Keratinocyte (primary cell): ENCODE data around the gene EGFR. TPM values are rescaled to one million over a fixed set of nuclear protein-coding genes. Genes with fewer than 3 reads are reported as not detected.

Experiments used
- DNase-seq: peaks from one replicate; pipeline ENCODE4 v3.0.0-alpha.2; 2011; ENCODE audit warnings: low read depth, missing footprints, low spot score
- FAIRE-seq: peaks from 2 replicates; lab custom pipeline; 2011; peaks lifted over from hg19 to GRCh38; lab: Jason Lieb, UNC
- H2AFZ ChIP-seq: 2 replicates; pipeline ENCODE4 v1.6.0; 2012; ENCODE audit warnings: low read length, control low read depth, inconsistent platforms; ENCODE audit not compliant: control insufficient read depth
- H3K27ac ChIP-seq: 2 replicates; pipeline ENCODE4 v1.5.1; 2011; ENCODE audit warnings: low read length; ENCODE audit not compliant: control insufficient read depth, insufficient read depth
- H3K27me3 ChIP-seq: 3 replicates; pipeline ENCODE4 v1.6.0; 2011; ENCODE audit warnings: low read length; ENCODE audit not compliant: control insufficient read depth, insufficient read depth; ENCODE audit errors: extremely low read depth
- H3K36me3 ChIP-seq, 2 experiments: 2 replicates in 1 of 2; 3 replicates in 1 of 2; pipeline ENCODE4 v1.5.1; 2011; ENCODE audit warnings: low read length in 2 of 2, mild to moderate bottlenecking in 1 of 2; ENCODE audit not compliant: control insufficient read depth in 2 of 2, insufficient read depth in 2 of 2; ENCODE audit errors: extremely low read depth in 1 of 2
- H3K4me1 ChIP-seq: 3 replicates; pipeline ENCODE4 v1.5.1; 2011; ENCODE audit warnings: low read length; ENCODE audit not compliant: control insufficient read depth, insufficient read depth; ENCODE audit errors: extremely low read depth
- H3K4me2 ChIP-seq: 3 replicates; pipeline ENCODE4 v1.6.0; 2011; ENCODE audit warnings: low read depth, low read length; ENCODE audit not compliant: control insufficient read depth, insufficient read depth; ENCODE audit errors: extremely low read depth
- H3K4me3 ChIP-seq, 3 experiments: fragments of 200-600 bp in 1 of 3; sonication (generic) in 1 of 3; 2 replicates in 2 of 3; 3 replicates in 1 of 3; pipeline ENCODE4 v1.5.1; 2011 to 2016; ENCODE audit warnings: low read length in 3 of 3, mild to moderate bottlenecking in 3 of 3, control low read depth in 2 of 3, inconsistent platforms in 1 of 3, low read depth in 1 of 3, mixed read lengths in 1 of 3, mixed run types in 1 of 3, moderate library complexity in 1 of 3; ENCODE audit not compliant: control insufficient read depth in 2 of 3, insufficient read depth in 2 of 3; ENCODE audit errors: extremely low read depth in 1 of 3
- H3K79me2 ChIP-seq: 2 replicates; pipeline ENCODE4 v1.6.0; 2012; ENCODE audit warnings: low read length; ENCODE audit not compliant: control insufficient read depth, insufficient read depth
- H3K9ac ChIP-seq: 3 replicates; pipeline ENCODE4 v1.6.0; 2011; ENCODE audit warnings: low read length; ENCODE audit not compliant: control insufficient read depth, insufficient read depth; ENCODE audit errors: extremely low read depth
- H3K9me1 ChIP-seq: 3 replicates; pipeline ENCODE4 v1.6.0; 2011; ENCODE audit warnings: low read length; ENCODE audit not compliant: control insufficient read depth, insufficient read depth; ENCODE audit errors: extremely low read depth
- H3K9me3 ChIP-seq: 2 replicates; pipeline ENCODE4 v1.5.1; 2012; ENCODE audit warnings: low read depth, low read length; ENCODE audit not compliant: control insufficient read depth
- H4K20me1 ChIP-seq: 3 replicates; pipeline ENCODE4 v1.6.0; 2011; ENCODE audit warnings: low read length; ENCODE audit not compliant: control insufficient read depth, insufficient read depth; ENCODE audit errors: extremely low read depth
- EZH2 ChIP-seq: IDR thresholded peaks from one replicate; pipeline ENCODE4 v1.6.1; 2012; ENCODE audit warnings: inconsistent platforms, mild to moderate bottlenecking, low read length, moderate library complexity
- dilution Hi-C: fragments of 300-500 bp; cut with MboI; formaldehyde crosslinking; loops from one replicate; pipeline ENCODE4 v1.7.0; 2020; ENCODE audit warnings: low sequenced_read_pairs; ENCODE audit not compliant: extremely low pct_ligation_motif_present
- polyA plus RNA-seq, 5 experiments: library from polyadenylated mRNA; depleted of rRNA in 3 of 5; stranded (reverse) in 3 of 5; stranded (forward) in 1 of 5; unstranded in 1 of 5; fragments of >200 nt; gene quantifications; 1 replicate in 1 of 5; 2 replicates in 3 of 5; 3 replicates in 1 of 5; pipeline versions ENCODE4 v1.2.1 to v1.2.3, GENCODE V29; 2011 to 2012; ENCODE audit warnings: missing spikeins in 2 of 5, low read depth in 1 of 5, low replicate concordance in 1 of 5
- TF ChIP-seq, protein P1 (sequence below), 3 experiments: IDR thresholded peaks in 1 of 3; conservative IDR thresholded peaks in 1 of 3; optimal IDR thresholded peaks in 1 of 3; 2 replicates in 2 of 3; 3 replicates in 1 of 3; pipeline versions ENCODE3 to v1.5.1; 2011; ENCODE audit warnings: low read length in 3 of 3, mild to moderate bottlenecking in 3 of 3, moderate library complexity in 2 of 3, control low read depth in 1 of 3, inconsistent platforms in 1 of 3; ENCODE audit not compliant: insufficient read depth in 2 of 3; ENCODE audit errors: extremely low read depth in 1 of 3

Gene EGFR
- polyA plus RNA-seq, 1 donor (not counting 4 experiments of a cell fraction or from before 2014, with no cell fraction given) = 120 TPM

DNA sequence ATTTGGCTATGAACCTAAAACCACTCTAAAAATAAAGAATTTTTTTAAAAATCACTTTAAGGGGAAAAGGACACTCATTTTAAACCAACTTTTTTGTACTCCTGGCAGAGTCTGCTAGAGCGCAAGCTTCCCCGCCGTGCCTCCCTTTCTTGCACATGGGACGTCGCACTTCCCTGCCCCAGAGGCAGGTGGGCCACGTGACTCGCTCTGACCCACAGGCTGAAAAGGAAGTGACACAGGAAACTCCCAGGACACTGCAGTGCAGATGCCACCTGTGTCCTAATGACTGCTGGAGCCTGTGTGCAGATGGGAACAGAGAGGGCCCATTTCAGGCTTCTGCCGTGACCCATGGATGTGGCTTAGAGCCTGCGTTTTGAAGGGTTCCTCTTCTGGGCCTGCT, 204.2 kb downstream of the EGFR start:
- Histone ChIP-seq H4K20me1 (no peaks in the 10 kb centered on the region), H3K79me2 (no peaks in the 10 kb centered on the region), H3K9me3 (no peaks in the 10 kb centered on the region), H3K9ac (no peak overlapping the region), H3K4me1 (no peaks in the 10 kb centered on the region), H2AFZ (no peak overlapping the region), H3K9me1 (no peaks in the 10 kb centered on the region), H3K27me3 (peaks cover 17% of the 10 kb centered on the region), H3K27ac (no peak overlapping the region), H3K36me3 (no peaks in the 10 kb centered on the region), H3K4me3 (no peak overlapping the region), H3K4me2 (no peak overlapping the region)
- TF ChIP-seq EZH2 = no peak
- TF ChIP-seq, protein P1, sequence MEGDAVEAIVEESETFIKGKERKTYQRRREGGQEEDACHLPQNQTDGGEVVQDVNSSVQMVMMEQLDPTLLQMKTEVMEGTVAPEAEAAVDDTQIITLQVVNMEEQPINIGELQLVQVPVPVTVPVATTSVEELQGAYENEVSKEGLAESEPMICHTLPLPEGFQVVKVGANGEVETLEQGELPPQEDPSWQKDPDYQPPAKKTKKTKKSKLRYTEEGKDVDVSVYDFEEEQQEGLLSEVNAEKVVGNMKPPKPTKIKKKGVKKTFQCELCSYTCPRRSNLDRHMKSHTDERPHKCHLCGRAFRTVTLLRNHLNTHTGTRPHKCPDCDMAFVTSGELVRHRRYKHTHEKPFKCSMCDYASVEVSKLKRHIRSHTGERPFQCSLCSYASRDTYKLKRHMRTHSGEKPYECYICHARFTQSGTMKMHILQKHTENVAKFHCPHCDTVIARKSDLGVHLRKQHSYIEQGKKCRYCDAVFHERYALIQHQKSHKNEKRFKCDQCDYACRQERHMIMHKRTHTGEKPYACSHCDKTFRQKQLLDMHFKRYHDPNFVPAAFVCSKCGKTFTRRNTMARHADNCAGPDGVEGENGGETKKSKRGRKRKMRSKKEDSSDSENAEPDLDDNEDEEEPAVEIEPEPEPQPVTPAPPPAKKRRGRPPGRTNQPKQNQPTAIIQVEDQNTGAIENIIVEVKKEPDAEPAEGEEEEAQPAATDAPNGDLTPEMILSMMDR (optimal IDR thresholded peaks at IDR 0.05 in 1 of 3, IDR thresholded peaks at IDR 0.05 in 1 of 3, conservative IDR thresholded peaks at IDR 0.05 in 1 of 3; ENCODE audit: extremely low read depth in 1 of 3, insufficient read depth in 2 of 3, low read length in 3 of 3) = no peak
- DNase-seq (no peak), FAIRE-seq (no peak)
- dilution Hi-C loops = no loop called here

GRCh38 chr7:55224111-55224510, 205.3 kb downstream of the EGFR start:
- Histone ChIP-seq H3K4me1 (no peaks in the 10 kb centered on the region), H3K79me2 (no peaks in the 10 kb centered on the region), H3K9ac (no peak overlapping the region), H3K9me1 (no peaks in the 10 kb centered on the region), H3K4me3 (no peak overlapping the region), H3K27me3 (peaks cover 17% of the 10 kb centered on the region), H4K20me1 (no peaks in the 10 kb centered on the region), H3K4me2 (no peak overlapping the region), H3K9me3 (no peaks in the 10 kb centered on the region), H2AFZ (no peak overlapping the region), H3K36me3 (no peaks in the 10 kb centered on the region), H3K27ac (no peak overlapping the region)
- DNase-seq (no peak), FAIRE-seq (no peak)
- TF ChIP-seq EZH2 = no peak
- TF ChIP-seq, protein P1 (optimal IDR thresholded peaks at IDR 0.05 in 1 of 3, IDR thresholded peaks at IDR 0.05 in 1 of 3, conservative IDR thresholded peaks at IDR 0.05 in 1 of 3; ENCODE audit: extremely low read depth in 1 of 3, insufficient read depth in 2 of 3, low read length in 3 of 3) = no peak
- dilution Hi-C loops = no loop called here
